H1 (cell line): ENCODE results near the gene PRKN. TPM values are rescaled to one million over a fixed set of nuclear protein-coding genes. Genes with fewer than 3 reads are reported as not detected.

Experiments
- CEBPB ChIP-seq: IDR thresholded peaks from 2 replicates; pipeline ENCODE4 v1.6.1; 2012; ENCODE audit warnings: low read depth, low read length
- CTBP2 ChIP-seq: IDR thresholded peaks from 2 replicates; pipeline ENCODE4 v1.7.0; 2011; ENCODE audit warnings: borderline replicate concordance, mild to moderate bottlenecking, moderate library complexity, mixed read lengths, low read length; ENCODE audit not compliant: insufficient read depth, insufficient read length
- EGR1 ChIP-seq: IDR thresholded peaks from 2 replicates; pipeline ENCODE4 v1.6.1; 2011; ENCODE audit warnings: low read depth, low read length, borderline replicate concordance
- polyA plus RNA-seq, 7 experiments: library from polyadenylated mRNA; depleted of rRNA in 3 of 7; stranded (reverse) in 5 of 7; unstranded in 2 of 7; fragments of >200 nt in 5 of 7; fragments of 200-250 nt in 2 of 7; gene quantifications; 1 replicate in 5 of 7; 2 replicates in 1 of 7; 4 replicates in 1 of 7; pipeline versions ENCODE4 v1.2.1 to v1.2.3, GENCODE V29; 2011 to 2013; ENCODE audit warnings: missing spikeins in 2 of 7, mixed read lengths in 2 of 7
- total RNA-seq: library from RNA; stranded (reverse); fragmentation: NEBNext Ultra II Directional; extraction: Animal tissue kit (Norgen Biotek cat#: 25700); gene quantifications from 2 replicates; pipeline ENCODE4 v1.2.1, GENCODE V29; 2021

Gene PRKN
- total and polyA plus RNA-seq, 2 of the 8 experiments (the other 6 are each of a cell fraction or from before 2014, with no cell fraction given) = 0.13 to 0.29 TPM

- TF ChIP-seq CTBP2 (no peak), CEBPB (no peak), EGR1 (no peak)
These were observed 515.8 kb downstream of the PRKN start (continued) for GRCh38 chr6:162211777-162212176.
